ENCODE results near the gene SRRD.
"Not testable (repeated sequence)": the region's sequence is repeated elsewhere in the genome, so short reads cannot be mapped to it uniquely, and the experiment has no call there.

Gene SRRD

GRCh38 chr22:26522012-26522411 lies 38.3 kb downstream of the SRRD start:
- H3K4me3 ChIP-seq (ENCODE audit: low read depth, low read length): no peak overlapping the region
- no peak for TF ChIP-seq CTCF (IDR thresholded peaks at IDR 0.05; ENCODE audit: borderline replicate concordance, insufficient read depth, low read depth, low read length)

- no peak for TF ChIP-seq CTCF (IDR thresholded peaks at IDR 0.05; ENCODE audit: borderline replicate concordance, insufficient read depth, low read depth, low read length)
- no peak overlapping the region for H3K4me3 ChIP-seq (ENCODE audit: low read depth, low read length)
Observed at GRCh38 chr22:26522592-26522991, 38.9 kb downstream of the SRRD start.

- TF ChIP-seq CTCF (IDR thresholded peaks at IDR 0.05; ENCODE audit: borderline replicate concordance, insufficient read depth, low read depth, low read length): no peak
- H3K4me3 ChIP-seq (ENCODE audit: low read depth, low read length): no peak overlapping the region
Observed at GRCh38 chr22:26524870-26525269, 41.2 kb downstream of the SRRD start.

GRCh38 chr22:26525946-26526564 lies 42.4 kb downstream of the SRRD start:
- no peak overlapping the region for H3K4me3 ChIP-seq (ENCODE audit: low read depth, low read length)
- no peak for TF ChIP-seq CTCF (IDR thresholded peaks at IDR 0.05; ENCODE audit: borderline replicate concordance, insufficient read depth, low read depth, low read length)

GRCh38 chr22:26527167-26527566 lies 43.5 kb downstream of the SRRD start:
- TF ChIP-seq CTCF (IDR thresholded peaks at IDR 0.05; ENCODE audit: borderline replicate concordance, insufficient read depth, low read depth, low read length): no peak

GRCh38 chr22:26527574-26528465 lies 44.1 kb downstream of the SRRD start:
- H3K4me3 ChIP-seq (ENCODE audit: low read depth, low read length): no peak overlapping the region
- no peak for TF ChIP-seq CTCF (IDR thresholded peaks at IDR 0.05; ENCODE audit: borderline replicate concordance, insufficient read depth, low read depth, low read length)

More at GRCh38 chr22:26527167-26527566, 43.5 kb downstream of the SRRD start:
- H3K4me3 ChIP-seq (ENCODE audit: low read depth, low read length): no peak overlapping the region

- not testable (repeated sequence) for H3K4me3 ChIP-seq (ENCODE audit: low read depth, low read length)
Observed at GRCh38 chr22:26528518-26528917, 44.8 kb downstream of the SRRD start.
